HepG2 (cell line): ENCODE results near the gene FOXD1. TPM values are rescaled to one million over a fixed set of nuclear protein-coding genes. Genes with fewer than 3 reads are reported as not detected.
A peak's percentile ranks its signal among the peaks of the same experiment; 100 is the strongest.

Source experiments
- ARNT2 ChIP-seq: sonication (generic); formaldehyde crosslinking; IDR thresholded peaks from 2 replicates; pipeline ENCODE4 v1.8.0; 2022; ENCODE audit warnings: mild to moderate bottlenecking, low read depth, missing genetic modification reagents, moderate library complexity
- HNRNPL ChIP-seq: fragments of 200-400 bp; formaldehyde crosslinking; IDR thresholded peaks from 2 replicates; pipeline ENCODE4 v1.6.1; 2017; ENCODE audit warnings: mild to moderate bottlenecking, low read depth, low read length
- KAT8 ChIP-seq: IDR thresholded peaks from 2 replicates; pipeline ENCODE4 v1.6.1; 2016; ENCODE audit warnings: missing genetic modification reagents, missing compliant biosample characterization
- KLF15 ChIP-seq: sonication (generic); formaldehyde crosslinking; IDR thresholded peaks from 2 replicates; pipeline ENCODE4 v1.8.1; 2023; ENCODE audit warnings: borderline replicate concordance, mild to moderate bottlenecking, inconsistent platforms, missing genetic modification reagents, mixed read lengths
- NAIF1 ChIP-seq: sonication (generic); formaldehyde crosslinking; IDR thresholded peaks from 2 replicates; pipeline ENCODE4 v1.5.0; 2020; ENCODE audit warnings: mild to moderate bottlenecking, missing genetic modification reagents, borderline replicate concordance
- PAX8 ChIP-seq: sonication (generic); formaldehyde crosslinking; IDR thresholded peaks from 2 replicates; pipeline ENCODE4 v1.8.0; 2022; ENCODE audit warnings: mild to moderate bottlenecking, missing genetic modification reagents, borderline replicate concordance
- RFX1 ChIP-seq: fragments of 450-650 bp; IDR thresholded peaks from 2 replicates; pipeline ENCODE4 v1.6.1; 2017
- SMC3 ChIP-seq: IDR thresholded peaks from 2 replicates; pipeline ENCODE4 v1.6.1; 2011; ENCODE audit warnings: low read length, improper control_type of control experiment
- TOE1 ChIP-seq: sonication (generic); formaldehyde crosslinking; IDR thresholded peaks from 2 replicates; pipeline ENCODE4 v1.4.0; 2020; ENCODE audit warnings: mild to moderate bottlenecking, missing genetic modification reagents
- ZNF44 ChIP-seq: sonication (generic); formaldehyde crosslinking; IDR thresholded peaks from 2 replicates; pipeline ENCODE4 v1.5.1; 2020; ENCODE audit warnings: mild to moderate bottlenecking, missing genetic modification reagents
- ZNF652 ChIP-seq: IDR thresholded peaks from 2 replicates; pipeline ENCODE4 v1.6.1; 2016; ENCODE audit warnings: low read depth, borderline replicate concordance
- ZNF75D ChIP-seq: sonication (generic); formaldehyde crosslinking; IDR thresholded peaks from 2 replicates; pipeline ENCODE4 v1.8.1; 2023; ENCODE audit warnings: missing genetic modification reagents, mild to moderate bottlenecking, borderline replicate concordance
- ZNF772 ChIP-seq: sonication (generic); formaldehyde crosslinking; IDR thresholded peaks from 2 replicates; pipeline ENCODE4 v1.5.0; 2020; ENCODE audit warnings: mild to moderate bottlenecking, missing genetic modification reagents
- ZSCAN12 ChIP-seq: sonication (generic); formaldehyde crosslinking; IDR thresholded peaks from 2 replicates; pipeline ENCODE4 v1.9.0; 2021; ENCODE audit warnings: mild to moderate bottlenecking, missing genetic modification reagents
- polyA plus RNA-seq, 8 experiments: library from polyadenylated mRNA; depleted of rRNA in 3 of 8; stranded (reverse) in 7 of 8; unstranded in 1 of 8; fragments of >200 nt; fragmentation: Illumina TruSeq in 4 of 8; extraction: Trizol in 4 of 8; gene quantifications; 2 replicates each; pipeline versions ENCODE4 v1.2.1 to v1.2.3, GENCODE V29; 2011 to 2016; ENCODE audit warnings: low read depth in 4 of 8, missing spikeins in 1 of 8, mixed read lengths in 1 of 8; ENCODE audit not compliant: insufficient read depth in 1 of 8
- total RNA-seq, 5 experiments: library from RNA; depleted of rRNA; stranded (reverse); fragments of >200 nt; fragmentation: Illumina TruSeq; extraction: Trizol; gene quantifications; 2 replicates each; pipeline ENCODE4 v1.2.3, GENCODE V29; 2016; ENCODE audit warnings: low read depth in 1 of 5
- TF ChIP-seq, protein P1 (sequence below): sonication (generic); formaldehyde crosslinking; IDR thresholded peaks from 2 replicates; pipeline ENCODE4 v1.8.1; 2023; ENCODE audit warnings: mild to moderate bottlenecking, inconsistent platforms, moderate library complexity, missing genetic modification reagents, borderline replicate concordance
- TF ChIP-seq, protein P2 (sequence below): IDR thresholded peaks from 2 replicates; pipeline ENCODE4 v1.6.1; 2016; ENCODE audit warnings: low read depth
- TF ChIP-seq, protein P3 (sequence below): sonication (generic); formaldehyde crosslinking; IDR thresholded peaks from 2 replicates; pipeline ENCODE4 v1.5.0; 2020; ENCODE audit warnings: mild to moderate bottlenecking, missing genetic modification reagents, borderline replicate concordance
- TF ChIP-seq, protein P4 (sequence below): sonication (generic); formaldehyde crosslinking; IDR thresholded peaks from 2 replicates; pipeline ENCODE4 v1.5.1; 2020; ENCODE audit warnings: missing genetic modification reagents, mild to moderate bottlenecking, borderline replicate concordance

Gene FOXD1
- total and polyA plus RNA-seq, 2 of the 13 experiments (the other 11 are each of a cell fraction or from before 2014, with no cell fraction given): 0.04 to 0.05 TPM

DNA sequence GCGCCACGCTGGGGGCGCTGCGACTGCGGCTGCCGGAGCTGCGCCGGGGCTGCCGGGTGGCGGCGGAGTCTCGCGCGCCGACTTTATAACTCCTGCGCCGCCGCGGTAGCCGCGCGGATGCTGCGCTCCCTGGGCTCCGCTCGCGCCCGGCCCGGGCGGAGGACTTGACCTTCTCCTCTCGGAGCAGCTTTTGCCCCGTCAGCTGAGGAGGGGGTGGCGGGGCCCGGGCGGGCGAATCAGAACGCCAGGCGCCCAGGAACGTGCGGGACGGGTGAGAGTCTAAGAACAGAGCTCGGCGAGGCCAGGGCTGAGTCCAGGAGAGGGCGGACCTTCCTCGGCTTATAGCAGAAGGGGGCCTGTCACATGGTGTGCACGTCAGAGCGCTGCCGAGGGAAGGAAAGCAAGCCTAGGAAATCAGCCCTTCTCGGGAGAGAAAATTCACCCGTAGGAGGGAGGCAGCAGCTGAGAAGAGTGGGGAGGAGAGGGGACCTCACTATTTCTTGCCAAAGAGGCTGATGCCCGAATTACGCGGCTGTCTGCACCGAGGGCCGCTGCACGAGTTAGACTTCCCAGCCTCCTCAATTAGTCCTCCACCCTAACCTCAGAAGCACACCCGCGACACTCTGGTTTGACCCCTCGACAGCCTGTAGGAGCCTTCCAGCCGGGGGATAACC, at the start of gene FOXD1 (continued):
- TF ChIP-seq, protein P1, sequence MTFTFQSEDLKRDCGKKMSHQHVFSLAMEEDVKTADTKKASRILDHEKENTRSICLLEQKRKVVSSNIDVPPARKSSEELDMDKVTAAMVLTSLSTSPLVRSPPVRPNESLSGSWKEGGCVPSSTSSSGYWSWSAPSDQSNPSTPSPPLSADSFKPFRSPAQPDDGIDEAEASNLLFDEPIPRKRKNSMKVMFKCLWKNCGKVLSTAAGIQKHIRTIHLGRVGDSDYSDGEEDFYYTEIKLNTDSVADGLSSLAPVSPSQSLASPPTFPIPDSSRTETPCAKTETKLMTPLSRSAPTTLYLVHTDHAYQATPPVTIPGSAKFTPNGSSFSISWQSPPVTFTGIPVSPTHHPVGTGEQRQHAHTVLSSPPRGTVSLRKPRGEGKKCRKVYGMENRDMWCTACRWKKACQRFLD (CRISPR knock-in tag): no peak
- TF ChIP-seq, protein P2, sequence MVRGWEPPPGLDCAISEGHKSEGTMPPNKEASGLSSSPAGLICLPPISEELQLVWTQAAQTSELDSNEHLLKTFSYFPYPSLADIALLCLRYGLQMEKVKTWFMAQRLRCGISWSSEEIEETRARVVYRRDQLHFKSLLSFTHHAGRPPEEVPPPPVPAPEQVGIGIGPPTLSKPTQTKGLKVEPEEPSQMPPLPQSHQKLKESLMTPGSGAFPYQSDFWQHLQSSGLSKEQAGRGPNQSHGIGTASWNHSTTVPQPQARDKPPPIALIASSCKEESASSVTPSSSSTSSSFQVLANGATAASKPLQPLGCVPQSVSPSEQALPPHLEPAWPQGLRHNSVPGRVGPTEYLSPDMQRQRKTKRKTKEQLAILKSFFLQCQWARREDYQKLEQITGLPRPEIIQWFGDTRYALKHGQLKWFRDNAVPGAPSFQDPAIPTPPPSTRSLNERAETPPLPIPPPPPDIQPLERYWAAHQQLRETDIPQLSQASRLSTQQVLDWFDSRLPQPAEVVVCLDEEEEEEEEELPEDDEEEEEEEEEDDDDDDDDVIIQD: no peak
- TF ChIP-seq RFX1 (no peak), ZNF44 (CRISPR knock-in tag) (no peak), TOE1 (CRISPR knock-in tag) (no peak), PAX8 (CRISPR knock-in tag) (no peak), ZNF652 (CRISPR knock-in tag) (no peak), NAIF1 (CRISPR knock-in tag) (no peak), ZNF75D (CRISPR knock-in tag) (no peak), ZNF772 (CRISPR knock-in tag) (no peak), KAT8 (CRISPR knock-in tag) (no peak), SMC3 (no peak), ARNT2 (CRISPR knock-in tag) (0 out of 2 replicates have a peak, but pooled peaks have one; percentile 46), HNRNPL (no peak), ZSCAN12 (no peak), KLF15 (CRISPR knock-in tag) (no peak)
- TF ChIP-seq, protein P3, sequence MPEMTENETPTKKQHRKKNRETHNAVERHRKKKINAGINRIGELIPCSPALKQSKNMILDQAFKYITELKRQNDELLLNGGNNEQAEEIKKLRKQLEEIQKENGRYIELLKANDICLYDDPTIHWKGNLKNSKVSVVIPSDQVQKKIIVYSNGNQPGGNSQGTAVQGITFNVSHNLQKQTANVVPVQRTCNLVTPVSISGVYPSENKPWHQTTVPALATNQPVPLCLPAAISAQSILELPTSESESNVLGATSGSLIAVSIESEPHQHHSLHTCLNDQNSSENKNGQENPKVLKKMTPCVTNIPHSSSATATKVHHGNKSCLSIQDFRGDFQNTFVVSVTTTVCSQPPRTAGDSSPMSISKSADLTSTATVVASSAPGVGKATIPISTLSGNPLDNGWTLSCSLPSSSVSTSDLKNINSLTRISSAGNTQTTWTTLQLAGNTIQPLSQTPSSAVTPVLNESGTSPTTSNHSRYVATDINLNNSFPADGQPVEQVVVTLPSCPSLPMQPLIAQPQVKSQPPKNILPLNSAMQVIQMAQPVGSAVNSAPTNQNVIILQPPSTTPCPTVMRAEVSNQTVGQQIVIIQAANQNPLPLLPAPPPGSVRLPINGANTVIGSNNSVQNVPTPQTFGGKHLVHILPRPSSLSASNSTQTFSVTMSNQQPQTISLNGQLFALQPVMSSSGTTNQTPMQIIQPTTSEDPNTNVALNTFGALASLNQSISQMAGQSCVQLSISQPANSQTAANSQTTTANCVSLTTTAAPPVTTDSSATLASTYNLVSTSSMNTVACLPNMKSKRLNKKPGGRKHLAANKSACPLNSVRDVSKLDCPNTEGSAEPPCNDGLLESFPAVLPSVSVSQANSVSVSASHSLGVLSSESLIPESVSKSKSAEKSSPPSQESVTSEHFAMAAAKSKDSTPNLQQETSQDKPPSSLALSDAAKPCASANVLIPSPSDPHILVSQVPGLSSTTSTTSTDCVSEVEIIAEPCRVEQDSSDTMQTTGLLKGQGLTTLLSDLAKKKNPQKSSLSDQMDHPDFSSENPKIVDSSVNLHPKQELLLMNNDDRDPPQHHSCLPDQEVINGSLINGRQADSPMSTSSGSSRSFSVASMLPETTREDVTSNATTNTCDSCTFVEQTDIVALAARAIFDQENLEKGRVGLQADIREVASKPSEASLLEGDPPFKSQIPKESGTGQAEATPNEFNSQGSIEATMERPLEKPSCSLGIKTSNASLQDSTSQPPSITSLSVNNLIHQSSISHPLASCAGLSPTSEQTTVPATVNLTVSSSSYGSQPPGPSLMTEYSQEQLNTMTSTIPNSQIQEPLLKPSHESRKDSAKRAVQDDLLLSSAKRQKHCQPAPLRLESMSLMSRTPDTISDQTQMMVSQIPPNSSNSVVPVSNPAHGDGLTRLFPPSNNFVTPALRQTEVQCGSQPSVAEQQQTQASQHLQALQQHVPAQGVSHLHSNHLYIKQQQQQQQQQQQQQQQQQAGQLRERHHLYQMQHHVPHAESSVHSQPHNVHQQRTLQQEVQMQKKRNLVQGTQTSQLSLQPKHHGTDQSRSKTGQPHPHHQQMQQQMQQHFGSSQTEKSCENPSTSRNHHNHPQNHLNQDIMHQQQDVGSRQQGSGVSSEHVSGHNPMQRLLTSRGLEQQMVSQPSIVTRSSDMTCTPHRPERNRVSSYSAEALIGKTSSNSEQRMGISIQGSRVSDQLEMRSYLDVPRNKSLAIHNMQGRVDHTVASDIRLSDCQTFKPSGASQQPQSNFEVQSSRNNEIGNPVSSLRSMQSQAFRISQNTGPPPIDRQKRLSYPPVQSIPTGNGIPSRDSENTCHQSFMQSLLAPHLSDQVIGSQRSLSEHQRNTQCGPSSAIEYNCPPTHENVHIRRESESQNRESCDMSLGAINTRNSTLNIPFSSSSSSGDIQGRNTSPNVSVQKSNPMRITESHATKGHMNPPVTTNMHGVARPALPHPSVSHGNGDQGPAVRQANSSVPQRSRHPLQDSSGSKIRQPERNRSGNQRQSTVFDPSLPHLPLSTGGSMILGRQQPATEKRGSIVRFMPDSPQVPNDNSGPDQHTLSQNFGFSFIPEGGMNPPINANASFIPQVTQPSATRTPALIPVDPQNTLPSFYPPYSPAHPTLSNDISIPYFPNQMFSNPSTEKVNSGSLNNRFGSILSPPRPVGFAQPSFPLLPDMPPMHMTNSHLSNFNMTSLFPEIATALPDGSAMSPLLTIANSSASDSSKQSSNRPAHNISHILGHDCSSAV: no peak
- TF ChIP-seq, protein P4, sequence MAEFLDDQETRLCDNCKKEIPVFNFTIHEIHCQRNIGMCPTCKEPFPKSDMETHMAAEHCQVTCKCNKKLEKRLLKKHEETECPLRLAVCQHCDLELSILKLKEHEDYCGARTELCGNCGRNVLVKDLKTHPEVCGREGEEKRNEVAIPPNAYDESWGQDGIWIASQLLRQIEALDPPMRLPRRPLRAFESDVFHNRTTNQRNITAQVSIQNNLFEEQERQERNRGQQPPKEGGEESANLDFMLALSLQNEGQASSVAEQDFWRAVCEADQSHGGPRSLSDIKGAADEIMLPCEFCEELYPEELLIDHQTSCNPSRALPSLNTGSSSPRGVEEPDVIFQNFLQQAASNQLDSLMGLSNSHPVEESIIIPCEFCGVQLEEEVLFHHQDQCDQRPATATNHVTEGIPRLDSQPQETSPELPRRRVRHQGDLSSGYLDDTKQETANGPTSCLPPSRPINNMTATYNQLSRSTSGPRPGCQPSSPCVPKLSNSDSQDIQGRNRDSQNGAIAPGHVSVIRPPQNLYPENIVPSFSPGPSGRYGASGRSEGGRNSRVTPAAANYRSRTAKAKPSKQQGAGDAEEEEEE: no peak
